ENCODE data around the gene GTF2A1L.

GTF2A1L gene

DNA sequence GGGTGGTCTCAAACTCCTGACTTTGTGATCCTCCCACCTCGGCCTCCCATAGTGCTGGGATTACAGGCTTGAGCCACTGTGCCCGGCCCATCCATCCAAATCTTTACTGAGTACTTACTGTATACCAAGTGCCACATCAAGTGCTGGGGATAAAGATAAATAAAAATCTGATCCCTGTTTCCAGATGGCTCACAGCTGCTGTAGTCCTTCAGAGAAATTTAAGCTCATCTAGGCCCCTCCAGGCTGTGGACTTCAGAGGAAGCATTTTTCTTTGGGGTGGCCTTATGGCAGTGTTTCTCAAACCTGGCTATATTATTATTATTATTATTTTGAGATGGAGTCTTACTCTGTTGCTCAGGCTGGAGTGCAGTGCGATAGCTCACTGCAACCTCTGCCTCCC, 33.7 kb upstream of the GTF2A1L start:
- no peak overlapping the region for H3K4me3 ChIP-seq (ENCODE audit: control insufficient read depth, low read depth, low read length)
- no peak for DNase-seq (ENCODE audit: low read depth)
- TF ChIP-seq, protein P1, sequence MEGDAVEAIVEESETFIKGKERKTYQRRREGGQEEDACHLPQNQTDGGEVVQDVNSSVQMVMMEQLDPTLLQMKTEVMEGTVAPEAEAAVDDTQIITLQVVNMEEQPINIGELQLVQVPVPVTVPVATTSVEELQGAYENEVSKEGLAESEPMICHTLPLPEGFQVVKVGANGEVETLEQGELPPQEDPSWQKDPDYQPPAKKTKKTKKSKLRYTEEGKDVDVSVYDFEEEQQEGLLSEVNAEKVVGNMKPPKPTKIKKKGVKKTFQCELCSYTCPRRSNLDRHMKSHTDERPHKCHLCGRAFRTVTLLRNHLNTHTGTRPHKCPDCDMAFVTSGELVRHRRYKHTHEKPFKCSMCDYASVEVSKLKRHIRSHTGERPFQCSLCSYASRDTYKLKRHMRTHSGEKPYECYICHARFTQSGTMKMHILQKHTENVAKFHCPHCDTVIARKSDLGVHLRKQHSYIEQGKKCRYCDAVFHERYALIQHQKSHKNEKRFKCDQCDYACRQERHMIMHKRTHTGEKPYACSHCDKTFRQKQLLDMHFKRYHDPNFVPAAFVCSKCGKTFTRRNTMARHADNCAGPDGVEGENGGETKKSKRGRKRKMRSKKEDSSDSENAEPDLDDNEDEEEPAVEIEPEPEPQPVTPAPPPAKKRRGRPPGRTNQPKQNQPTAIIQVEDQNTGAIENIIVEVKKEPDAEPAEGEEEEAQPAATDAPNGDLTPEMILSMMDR (IDR thresholded peaks at IDR 0.05; ENCODE audit: control insufficient read depth, insufficient read depth, low read depth, low read length, missing control alignments) = no peak

DNA sequence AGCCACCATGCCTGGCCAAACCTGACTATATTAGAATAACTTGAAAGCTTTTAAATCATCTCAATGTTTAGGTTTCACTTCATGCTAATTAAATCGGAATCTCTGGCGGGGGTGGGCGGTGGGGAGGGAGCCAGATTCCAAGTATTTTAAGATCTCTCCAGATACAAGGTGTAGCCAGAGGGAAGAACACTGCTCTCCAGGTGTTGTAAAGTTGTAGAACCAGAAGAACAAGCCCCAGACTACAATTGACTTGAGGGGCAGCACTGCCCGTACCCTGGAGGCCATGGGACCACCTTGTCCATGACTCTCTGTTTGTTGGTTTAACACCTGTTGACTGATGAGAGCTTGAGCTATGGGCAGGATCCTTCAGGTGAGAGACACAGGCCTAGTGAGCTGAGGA, 33.1 kb upstream of the GTF2A1L start:
- DNase-seq (ENCODE audit: low read depth) = no peak
- no peak overlapping the region for H3K4me3 ChIP-seq (ENCODE audit: control insufficient read depth, low read depth, low read length)
- TF ChIP-seq, protein P1 (IDR thresholded peaks at IDR 0.05; ENCODE audit: control insufficient read depth, insufficient read depth, low read depth, low read length, missing control alignments) = no peak

DNA sequence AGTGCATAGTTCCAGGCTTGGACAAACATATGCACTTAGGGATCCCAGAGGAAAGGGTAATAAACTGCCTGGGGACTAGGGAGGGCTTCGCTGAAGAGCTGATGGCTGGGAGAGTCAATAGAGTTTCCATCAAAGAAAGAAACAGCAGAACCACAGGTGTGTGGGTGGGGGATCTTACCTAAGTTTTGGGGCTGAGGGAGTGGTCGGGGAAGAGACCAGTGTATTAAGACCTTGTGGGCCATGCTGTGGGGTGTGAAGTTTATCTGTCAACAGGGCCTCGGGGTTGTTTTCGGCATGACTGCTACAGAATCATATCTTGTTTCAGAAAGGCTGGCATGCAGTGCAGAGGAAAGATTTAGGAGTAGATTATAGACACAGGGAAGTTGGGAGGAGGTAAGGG, 31.2 kb upstream of the GTF2A1L start:
- TF ChIP-seq, protein P1 (IDR thresholded peaks at IDR 0.05; ENCODE audit: control insufficient read depth, insufficient read depth, low read depth, low read length, missing control alignments) = no peak
- H3K4me3 ChIP-seq (ENCODE audit: control insufficient read depth, low read depth, low read length) = no peak overlapping the region
- no peak for DNase-seq (ENCODE audit: low read depth)

DNA sequence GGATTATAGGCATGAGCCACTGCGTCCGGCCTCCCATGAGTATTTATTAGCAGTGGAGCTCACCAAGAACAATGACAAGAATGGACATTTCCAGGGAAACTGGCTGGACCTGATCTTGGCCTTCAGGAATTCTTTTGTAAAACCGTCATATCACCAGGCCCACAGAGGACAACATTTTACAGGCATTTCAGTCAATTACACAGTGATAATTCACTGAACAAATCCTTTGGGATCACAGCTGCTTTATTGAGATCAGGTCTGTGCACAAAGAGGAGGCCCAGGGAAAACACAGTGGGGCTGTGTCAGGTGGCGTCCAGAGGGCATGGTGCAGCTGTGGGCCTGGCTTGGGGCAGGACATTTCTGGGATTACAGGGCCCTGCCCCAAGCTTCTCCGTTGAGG, 30.1 kb upstream of the GTF2A1L start:
- TF ChIP-seq, protein P1 (IDR thresholded peaks at IDR 0.05; ENCODE audit: control insufficient read depth, insufficient read depth, low read depth, low read length, missing control alignments) = no peak
- no peak overlapping the region for H3K4me3 ChIP-seq (ENCODE audit: control insufficient read depth, low read depth, low read length)
- DNase-seq (ENCODE audit: low read depth) = no peak

DNA sequence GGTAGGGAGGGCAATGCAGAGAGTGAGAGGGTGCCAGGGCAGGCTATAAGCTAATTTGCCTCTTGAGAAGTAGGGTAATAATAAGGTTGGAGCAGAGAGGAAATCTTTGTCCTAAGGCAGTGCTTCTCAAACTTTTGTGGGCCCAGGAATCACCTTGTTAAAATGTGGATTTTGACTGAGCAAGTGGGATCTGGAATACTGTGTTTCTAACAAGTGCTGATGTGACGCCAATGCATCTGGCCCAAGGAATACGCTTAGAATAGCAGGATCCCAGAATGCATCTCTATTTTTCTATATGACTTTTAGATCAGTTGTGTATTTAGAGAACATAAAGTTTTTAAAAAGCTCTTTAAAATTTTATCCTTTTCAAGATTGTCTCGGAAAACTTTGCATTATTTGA, 29.7 kb upstream of the GTF2A1L start:
- DNase-seq (ENCODE audit: low read depth) = no peak
- no peak overlapping the region for H3K4me3 ChIP-seq (ENCODE audit: control insufficient read depth, low read depth, low read length)
- TF ChIP-seq, protein P1 (IDR thresholded peaks at IDR 0.05; ENCODE audit: control insufficient read depth, insufficient read depth, low read depth, low read length, missing control alignments) = no peak

DNA sequence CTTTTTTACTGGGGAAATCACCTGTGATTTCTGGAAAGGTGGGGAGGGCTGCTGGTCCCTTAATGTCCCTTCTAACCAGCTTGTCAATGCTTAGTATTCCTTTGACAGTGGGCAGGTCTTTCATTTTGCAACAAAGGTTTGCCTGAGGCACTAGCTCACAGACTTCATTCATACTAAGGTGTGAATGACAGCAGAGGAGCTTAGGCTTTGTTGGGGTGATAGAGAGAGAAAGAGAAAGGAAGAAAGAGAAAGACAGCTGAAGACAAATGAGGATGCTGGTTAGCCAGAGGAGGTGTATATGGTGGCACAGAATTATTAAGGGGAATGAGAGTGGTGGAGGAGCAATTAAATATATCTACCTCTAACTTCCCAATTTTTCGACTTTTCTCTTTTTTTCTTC, 28.9 kb upstream of the GTF2A1L start:
- DNase-seq (ENCODE audit: low read depth) = no peak
- TF ChIP-seq, protein P1 (IDR thresholded peaks at IDR 0.05; ENCODE audit: control insufficient read depth, insufficient read depth, low read depth, low read length, missing control alignments) = no peak
- no peak overlapping the region for H3K4me3 ChIP-seq (ENCODE audit: control insufficient read depth, low read depth, low read length)

DNA sequence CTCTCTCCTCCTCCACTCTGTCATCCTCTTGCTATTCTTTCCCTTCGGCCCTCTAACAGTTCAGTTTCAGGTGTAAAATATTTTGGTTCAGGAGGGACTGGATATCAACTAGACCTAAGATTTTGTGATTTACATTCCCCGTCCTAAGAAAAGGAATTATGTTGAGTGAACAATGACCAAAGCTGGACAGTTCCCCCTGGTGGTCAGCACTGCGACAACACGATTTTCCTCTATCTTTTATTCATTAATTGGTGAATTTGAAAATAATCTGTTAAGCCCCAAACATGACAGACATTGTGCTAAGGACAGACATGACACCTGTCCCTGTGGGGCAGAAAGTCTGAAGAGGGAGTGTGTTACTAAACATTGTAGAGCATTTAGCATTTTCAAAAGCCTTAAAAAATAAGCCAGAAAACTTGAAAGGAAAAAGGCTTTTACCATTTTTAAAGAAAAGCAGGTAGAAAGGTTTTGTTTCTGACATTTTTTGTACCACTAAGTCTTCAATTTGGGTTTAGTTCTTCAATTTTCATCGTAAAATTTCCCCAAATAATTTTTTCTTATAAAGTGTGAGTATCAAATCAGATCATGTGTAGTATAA, 28.4 kb upstream of the GTF2A1L start:
- TF ChIP-seq, protein P1 (IDR thresholded peaks at IDR 0.05; ENCODE audit: control insufficient read depth, insufficient read depth, low read depth, low read length, missing control alignments) = peak; percentile 74
- no peak for DNase-seq (ENCODE audit: low read depth)
- H3K4me3 ChIP-seq (ENCODE audit: control insufficient read depth, low read depth, low read length) = no peak overlapping the region
